HG03432 (cell line): ENCODE measurements around the gene NGEF.

Experiments
- ATAC-seq: cut with Tn5 transposase; IDR thresholded peaks from one replicate; pipeline ENCODE4 v1.9.1; 2021; ENCODE audit warnings: mild to moderate bottlenecking, moderate library complexity; ENCODE audit not compliant: unreplicated experiment

Gene NGEF

GRCh38 chr2:232876161-232876977, 136.7 kb downstream of the NGEF start:
- ATAC-seq: peak; percentile 43

DNA sequence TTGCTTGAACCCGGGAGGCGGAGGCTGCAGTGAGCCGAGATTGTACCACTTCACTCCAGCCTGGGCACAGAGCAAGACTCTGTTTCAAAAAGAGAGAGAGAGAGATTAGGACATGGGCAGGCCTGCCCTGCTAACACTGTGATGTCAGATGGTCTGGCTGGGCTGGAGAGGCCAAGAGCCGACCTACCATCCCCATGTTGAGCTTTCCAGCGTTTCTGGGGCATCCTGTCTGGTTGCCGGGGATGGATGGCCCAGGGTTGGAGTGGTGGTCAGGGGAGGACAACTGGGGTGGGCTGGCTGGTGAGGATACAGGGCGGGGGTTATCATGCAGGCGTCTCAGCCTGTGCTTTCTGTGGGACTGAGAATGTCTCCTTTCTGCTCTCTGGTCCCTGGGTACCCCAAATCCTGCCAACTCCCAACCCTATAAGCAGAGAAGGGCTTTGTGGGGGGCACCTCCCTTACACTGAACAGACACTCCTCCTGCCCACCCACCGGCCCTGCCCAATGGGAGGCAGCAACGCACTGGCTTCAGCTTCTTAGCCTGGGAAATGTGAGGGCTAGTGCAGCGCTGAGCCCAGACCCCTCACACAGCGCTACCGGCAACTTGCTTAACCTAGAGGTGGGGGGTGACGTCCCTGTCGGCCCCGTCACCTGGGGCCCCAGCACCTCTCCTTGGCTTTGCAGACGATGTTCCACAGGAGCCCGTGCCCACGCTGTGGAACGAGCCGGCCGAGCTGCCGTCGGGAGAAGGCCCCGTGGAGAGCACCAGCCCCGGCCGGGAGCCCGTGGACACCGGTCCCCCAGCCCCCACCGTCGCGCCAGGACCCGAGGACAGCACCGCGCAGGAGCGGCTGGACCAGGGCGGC, 137.6 kb downstream of the NGEF start:
- ATAC-seq: no peak

DNA sequence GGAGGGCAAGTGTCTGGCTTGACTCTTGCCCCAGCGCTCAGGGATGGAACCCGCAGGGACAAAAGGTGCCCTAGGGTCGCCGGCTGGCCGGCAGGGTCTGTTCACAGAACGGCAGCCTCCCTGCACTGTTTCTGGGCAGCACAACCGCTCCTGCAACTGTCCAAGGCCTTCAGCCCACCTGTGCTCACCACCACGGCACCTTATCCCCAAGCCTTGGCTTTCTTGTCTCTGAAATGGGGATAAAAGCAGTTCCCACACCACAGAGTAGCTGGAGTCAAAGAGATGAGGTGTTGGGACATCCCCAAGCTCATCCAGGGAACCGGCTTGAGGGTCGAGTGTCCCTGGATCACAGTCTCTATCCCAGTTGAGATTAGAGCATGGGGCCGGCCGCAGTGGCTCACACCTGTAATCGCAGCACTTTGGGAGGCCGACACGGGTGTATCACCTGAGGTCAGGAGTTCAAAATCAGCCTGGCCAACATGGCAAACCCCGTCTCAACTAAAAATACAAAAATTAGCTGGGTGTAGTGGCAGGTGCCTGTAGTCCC, 138.3 kb downstream of the NGEF start:
- ATAC-seq: no peak

GRCh38 chr2:232873909-232874641, 139.0 kb downstream of the NGEF start:
- ATAC-seq: no peak

GRCh38 chr2:232873292-232873908, 139.7 kb downstream of the NGEF start:
- no peak for ATAC-seq

- no peak for ATAC-seq
Measured at GRCh38 chr2:232872826-232873225, 140.2 kb downstream of the NGEF start.

- ATAC-seq: no peak
Measured at GRCh38 chr2:232871835-232872736, 141.0 kb downstream of the NGEF start.

- no peak for ATAC-seq
Measured at GRCh38 chr2:232871418-232871834, 141.6 kb downstream of the NGEF start.

DNA sequence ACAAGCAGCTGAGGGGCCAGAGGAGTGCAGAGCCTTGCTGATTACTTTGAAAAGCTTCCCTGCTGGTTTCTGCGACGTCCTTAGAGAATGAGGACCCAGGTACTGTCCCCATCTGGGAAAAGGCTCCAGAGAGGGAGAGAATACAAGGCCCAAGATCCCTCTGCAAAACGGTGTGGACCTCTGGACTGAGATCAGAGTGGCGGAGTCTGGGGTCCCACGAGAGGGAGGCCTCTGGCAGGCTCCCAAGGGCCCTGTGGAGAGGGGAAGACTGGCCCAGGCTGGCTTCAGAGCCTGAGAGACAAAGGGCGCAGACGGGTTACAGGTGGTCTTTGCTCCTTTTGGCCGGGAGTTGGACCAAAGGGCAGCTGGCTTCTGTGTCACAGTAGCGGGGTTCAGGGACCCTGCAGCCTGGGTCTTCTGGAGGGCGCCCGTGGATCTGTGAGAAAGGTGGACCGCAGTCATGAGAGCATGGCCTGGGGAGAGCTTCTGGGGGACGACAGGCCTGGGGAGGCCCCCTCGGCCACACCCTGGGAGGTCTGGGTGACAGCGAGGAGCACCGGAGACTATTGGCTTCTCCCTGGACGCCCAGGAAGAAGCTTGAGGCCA, 142.2 kb downstream of the NGEF start:
- ATAC-seq: no peak

GRCh38 chr2:232870018-232870765, 142.9 kb downstream of the NGEF start, which contains the start of gene SNORC:
SNORC (plus strand) TSS chr2:232870264; CDS start chr2:232870342, 78 bp downstream.
- no peak for ATAC-seq

- ATAC-seq: no peak
Measured at GRCh38 chr2:232869138-232870017, 143.7 kb downstream of the NGEF start.

DNA sequence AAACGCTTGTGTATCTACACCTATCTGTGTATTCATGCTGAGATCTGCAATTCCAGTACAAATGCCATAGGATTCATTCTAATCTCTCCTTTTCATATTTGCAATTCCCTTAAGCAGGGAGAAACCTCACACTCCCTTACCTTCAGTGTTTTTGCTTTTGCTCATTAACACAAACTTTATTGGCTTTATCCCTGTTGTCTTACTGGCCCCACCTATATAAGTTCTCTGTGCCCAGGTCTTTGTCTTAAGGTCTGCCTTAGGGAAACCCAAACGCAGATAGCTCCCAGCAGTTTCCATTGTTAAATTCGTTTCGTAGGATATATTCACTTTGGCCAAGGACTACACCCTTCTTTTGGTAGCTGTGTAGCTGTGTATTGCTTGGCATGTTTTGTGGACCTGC, 147.0 kb downstream of the NGEF start:
- ATAC-seq: no peak

- no peak for ATAC-seq
Measured at GRCh38 chr2:232865165-232865564, 147.9 kb downstream of the NGEF start.

DNA sequence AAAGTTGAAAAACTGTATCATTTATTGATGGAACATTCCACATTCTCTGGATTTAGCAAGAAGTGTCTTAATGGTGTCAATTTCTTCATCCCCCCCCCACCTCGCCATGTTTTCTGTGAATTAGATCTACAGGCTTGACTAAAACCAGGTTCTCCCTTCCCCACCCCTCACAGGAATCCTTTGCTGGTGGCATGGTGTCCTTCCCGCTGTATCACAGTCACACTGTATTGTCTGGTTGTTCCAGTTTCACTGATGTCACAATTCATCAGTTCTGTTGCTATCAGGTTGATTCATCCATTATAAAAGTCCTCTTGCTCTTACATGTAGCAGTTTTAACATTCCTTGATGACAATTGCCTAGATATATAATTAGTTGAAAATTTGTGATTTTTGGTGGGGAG, 149.1 kb downstream of the NGEF start:
- ATAC-seq: no peak

GRCh38 chr2:232861353-232861752, 151.7 kb downstream of the NGEF start:
- no peak for ATAC-seq

DNA sequence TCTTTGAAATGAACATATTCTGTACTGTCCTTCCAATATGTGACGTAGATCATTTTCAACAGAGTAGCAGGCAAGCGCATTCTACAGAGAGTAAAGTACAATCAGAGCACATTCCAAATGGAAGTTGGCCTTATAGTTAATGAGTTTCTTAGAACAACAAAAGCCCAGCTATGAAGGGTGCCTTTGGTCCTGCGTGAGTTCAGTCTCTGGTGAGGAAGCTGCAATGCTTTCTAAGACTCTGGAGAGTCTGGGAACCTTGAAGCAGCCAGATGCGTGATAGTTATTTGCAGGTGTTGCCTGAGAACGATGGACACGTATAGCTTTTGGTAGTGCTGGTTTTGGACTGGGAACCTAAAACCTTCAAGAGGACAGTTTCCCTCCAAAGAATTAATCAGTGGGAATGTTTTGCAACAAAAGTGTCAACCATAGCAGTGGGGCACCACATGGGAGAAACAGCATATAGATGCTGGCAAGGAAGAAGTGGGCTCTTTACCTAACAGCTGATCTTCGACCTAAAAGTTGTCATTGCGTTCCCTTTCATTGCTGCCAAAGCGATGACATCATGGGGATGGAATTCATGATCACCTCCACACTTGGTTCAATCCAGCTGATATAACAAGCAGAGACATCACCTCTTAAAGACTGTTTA, 152.3 kb downstream of the NGEF start:
- no peak for ATAC-seq

DNA sequence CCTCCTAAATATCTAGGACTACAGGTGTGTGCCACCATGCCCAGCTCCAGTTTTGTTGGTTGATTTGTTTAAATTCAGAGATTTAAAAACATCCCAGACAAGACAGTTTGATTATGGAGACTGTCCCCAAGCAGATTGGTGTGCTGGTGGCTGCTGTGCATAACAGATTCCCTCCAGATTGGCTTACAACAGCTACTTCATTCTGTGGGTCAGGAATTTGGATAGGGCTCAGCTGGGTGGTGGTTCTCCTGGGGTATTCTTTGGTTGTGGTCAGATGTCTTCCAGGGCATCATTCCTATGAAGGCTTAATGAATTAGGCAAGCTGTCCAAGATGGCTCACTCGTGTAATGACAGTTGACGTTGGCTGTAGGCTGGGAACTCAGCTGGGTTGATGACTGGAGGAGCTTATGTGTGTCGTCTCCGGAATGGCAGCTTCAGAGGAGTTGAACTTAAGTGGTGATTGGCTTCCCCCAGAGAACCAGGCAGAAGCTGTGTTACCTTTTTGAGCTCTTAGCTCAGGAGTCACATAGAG, 153.6 kb downstream of the NGEF start:
- ATAC-seq: no peak
